Muscle layer of colon (tissue), 2 donors: Measurements from ENCODE around the gene HPD.
"Not testable (repeated sequence)": the region's sequence is repeated elsewhere in the genome, so short reads cannot be mapped to it uniquely, and the experiment has no call there.

Experiments used
- H3K27ac ChIP-seq: one replicate; pipeline ENCODE4 v1.7.0; 2013; ENCODE audit warnings: low read depth, mild to moderate bottlenecking, low read length, moderate library complexity
- H3K27me3 ChIP-seq, 2 donors: one replicate each; pipeline ENCODE4 v1.7.0; 2013; ENCODE audit warnings: low read length in 2 of 2, mild to moderate bottlenecking in 2 of 2; ENCODE audit not compliant: insufficient read depth in 2 of 2, control insufficient read depth in 1 of 2
- H3K36me3 ChIP-seq: one replicate; pipeline ENCODE4 v1.7.0; 2013; ENCODE audit warnings: mild to moderate bottlenecking, low read length; ENCODE audit not compliant: insufficient read depth
- H3K4me1 ChIP-seq: one replicate; pipeline ENCODE4 v1.7.0; 2013; ENCODE audit warnings: mild to moderate bottlenecking, low read length; ENCODE audit not compliant: insufficient read depth
- H3K4me3 ChIP-seq, 2 donors: one replicate each; pipeline ENCODE4 v1.7.0; 2013; ENCODE audit warnings: low read length in 2 of 2, low read depth in 1 of 2, mild to moderate bottlenecking in 1 of 2, moderate library complexity in 1 of 2
- H3K9ac ChIP-seq: one replicate; pipeline ENCODE4 v1.7.0; 2013; ENCODE audit warnings: low read length
- H3K9me3 ChIP-seq: one replicate; pipeline ENCODE4 v1.7.0; 2013; ENCODE audit warnings: mild to moderate bottlenecking, low read length
- donor health status: abdominal sarcoma.
- donor health status: Adenocarcinoma of cecum.

Gene HPD

DNA sequence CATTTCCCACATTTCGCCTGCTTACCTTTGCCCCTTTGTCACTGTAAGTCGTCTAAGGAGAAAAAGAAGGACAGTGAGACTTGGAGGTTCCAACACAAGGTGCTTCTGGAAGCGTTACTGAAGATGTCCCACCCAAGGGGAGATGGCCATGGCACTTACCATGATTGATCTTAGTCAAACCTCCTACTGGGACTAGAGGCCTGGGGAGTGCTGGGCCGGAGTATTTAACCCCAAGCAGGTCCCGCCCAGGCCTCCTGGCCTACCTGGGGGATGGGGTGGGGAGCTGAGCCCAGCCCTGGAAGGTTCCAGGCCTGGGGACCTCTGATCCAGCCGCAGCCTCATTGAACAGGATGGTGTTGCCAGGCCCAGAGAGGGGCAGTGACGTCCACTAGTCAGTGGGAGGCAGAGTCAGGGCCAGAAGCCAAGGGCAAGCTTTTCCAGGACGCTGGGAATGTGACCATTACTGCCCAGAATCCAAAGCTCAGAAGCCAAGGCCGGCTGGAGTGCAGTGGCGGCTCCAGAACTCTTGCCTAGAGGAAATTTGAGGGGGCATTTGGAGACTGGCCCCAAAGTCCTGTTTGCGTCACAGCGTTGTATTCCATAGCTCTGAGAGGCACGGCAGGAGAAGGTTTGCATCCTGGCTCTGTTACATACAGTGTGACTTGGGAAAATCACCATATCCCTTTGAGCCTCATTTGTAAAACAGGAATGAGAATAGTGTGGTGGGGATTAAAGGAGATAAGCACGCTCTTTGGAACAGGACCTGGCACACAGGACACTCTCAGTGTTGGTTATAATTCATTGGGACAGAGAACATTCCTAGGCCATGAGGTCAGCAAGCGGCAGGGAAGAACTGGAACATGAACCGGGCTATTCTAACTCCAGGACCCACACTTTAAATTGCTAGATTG, at the start of gene HPD:
Gene HPD, minus strand, starts transcription at position 198 of the 911 bp plus-strand sequence. Its CDS starts 36 bp downstream, at position 162.
- Histone ChIP-seq H3K27ac (peak within 1 kb of the TSS; percentile 76), H3K27me3 (no peaks in the 10 kb centered on the region), H3K4me1 (peaks cover 25% of the 10 kb centered on the region), H3K9me3 (no peaks in the 10 kb centered on the region), H3K4me3 (peak within 1 kb of the TSS in 1 of 2 donors; percentile 30), H3K9ac (no peak within 1 kb of the TSS), H3K36me3 (no peaks in the 10 kb centered on the region)

GRCh38 chr12:121905746-121906145, 47.1 kb upstream of the HPD start:
- Histone ChIP-seq H3K4me1 (no peaks in the 10 kb centered on the region), H3K27me3 (no peaks in the 10 kb centered on the region), H3K36me3 (peaks cover 57% of the 10 kb centered on the region), H3K9me3 (no peaks in the 10 kb centered on the region), H3K27ac (no peak overlapping the region), H3K9ac (no peak overlapping the region), H3K4me3 (no peak overlapping the region)

DNA sequence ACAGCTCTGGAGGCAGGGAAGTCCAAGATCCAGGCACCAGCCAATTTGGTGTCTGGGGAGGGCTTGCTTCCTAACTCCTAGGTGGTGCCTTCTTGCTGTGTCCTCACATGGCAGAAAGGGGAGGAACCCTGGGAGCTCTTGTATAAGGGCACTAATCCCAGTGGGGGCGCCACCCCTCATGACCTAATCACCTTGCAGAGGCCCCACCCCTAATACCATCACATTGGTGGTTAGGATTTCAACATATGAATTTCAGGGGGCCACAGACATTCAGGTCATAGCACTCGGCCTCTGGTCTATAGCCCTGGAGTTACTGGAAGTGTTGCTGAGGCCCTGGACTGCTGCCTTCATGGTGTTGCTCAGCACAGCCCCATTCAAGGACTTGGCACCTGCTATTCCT, 44.5 kb upstream of the HPD start:
- H3K9ac ChIP-seq: no peak overlapping the region
- no peaks in the 10 kb centered on the region for H3K27me3 ChIP-seq
- H3K4me3 ChIP-seq: no peak overlapping the region
- no peaks in the 10 kb centered on the region for H3K4me1 ChIP-seq
- H3K27ac ChIP-seq: no peak overlapping the region
- H3K9me3 ChIP-seq: no peaks in the 10 kb centered on the region
- H3K36me3 ChIP-seq: peaks cover 65% of the 10 kb centered on the region

DNA sequence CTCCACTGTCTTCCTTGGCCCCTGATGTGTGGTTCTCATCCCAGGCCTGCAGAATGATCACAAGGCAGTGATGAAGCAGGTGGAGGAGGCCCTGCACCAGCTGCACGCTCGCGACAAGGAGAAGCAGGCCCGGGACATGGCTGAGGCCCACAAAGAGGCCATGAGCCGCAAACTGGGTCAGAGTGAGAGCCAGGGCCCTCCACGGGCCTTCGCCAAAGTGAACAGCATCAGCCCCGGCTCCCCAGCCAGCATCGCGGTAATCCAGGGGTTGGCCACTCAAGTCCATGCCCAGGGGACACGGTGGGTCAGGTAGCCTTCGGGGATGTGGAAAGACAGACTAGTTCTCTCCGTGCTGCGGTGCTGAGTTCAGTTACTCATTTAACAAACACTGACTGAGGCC, 40.9 kb upstream of the HPD start:
- Histone ChIP-seq H3K4me3 (no peak overlapping the region), H3K27ac (no peak overlapping the region), H3K4me1 (no peaks in the 10 kb centered on the region), H3K27me3 (no peaks in the 10 kb centered on the region), H3K36me3 (peaks cover 69% of the 10 kb centered on the region), H3K9ac (no peak overlapping the region), H3K9me3 (no peaks in the 10 kb centered on the region)

GRCh38 chr12:121898287-121898686, 39.6 kb upstream of the HPD start:
- Histone ChIP-seq H3K36me3 (peaks cover 71% of the 10 kb centered on the region), H3K4me3 (no peak overlapping the region), H3K9ac (no peak overlapping the region), H3K27ac (no peak overlapping the region), H3K9me3 (no peaks in the 10 kb centered on the region), H3K27me3 (no peaks in the 10 kb centered on the region), H3K4me1 (peaks cover 2% of the 10 kb centered on the region)

DNA sequence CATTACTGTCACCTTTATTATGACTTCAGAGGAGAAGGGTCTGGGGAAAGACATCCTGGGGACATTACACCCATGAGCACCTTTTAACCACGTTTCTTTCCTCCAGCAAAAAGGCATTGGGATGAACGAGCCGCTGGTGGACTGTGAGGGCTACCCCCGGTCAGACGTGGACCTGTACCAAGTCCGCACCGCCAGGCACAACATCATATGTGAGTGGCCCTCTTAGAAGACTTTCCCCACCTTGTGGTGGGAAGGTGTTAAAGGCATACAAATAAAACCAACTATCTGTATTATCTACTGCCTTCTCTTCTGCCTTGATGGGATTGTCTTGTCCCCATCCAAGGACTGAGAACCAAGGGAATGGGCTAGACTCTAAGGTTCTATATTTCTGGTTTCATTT, 36.0 kb upstream of the HPD start:
- peaks cover 41% of the 10 kb centered on the region for H3K36me3 ChIP-seq
- H3K27ac ChIP-seq: no peak overlapping the region
- H3K9ac ChIP-seq: no peak overlapping the region

GRCh38 chr12:121893961-121894460, 35.4 kb upstream of the HPD start:
- Histone ChIP-seq H3K4me3 (no peak overlapping the region), H3K27ac (no peak overlapping the region), H3K27me3 (no peaks in the 10 kb centered on the region), H3K9ac (no peak overlapping the region), H3K9me3 (no peaks in the 10 kb centered on the region), H3K36me3 (peaks cover 35% of the 10 kb centered on the region), H3K4me1 (peaks cover 17% of the 10 kb centered on the region)

More for the DNA sequence above, 36.0 kb upstream of the HPD start:
- Histone ChIP-seq H3K4me3 (no peak overlapping the region), H3K9me3 (no peaks in the 10 kb centered on the region), H3K4me1 (peaks cover 13% of the 10 kb centered on the region), H3K27me3 (no peaks in the 10 kb centered on the region)

DNA sequence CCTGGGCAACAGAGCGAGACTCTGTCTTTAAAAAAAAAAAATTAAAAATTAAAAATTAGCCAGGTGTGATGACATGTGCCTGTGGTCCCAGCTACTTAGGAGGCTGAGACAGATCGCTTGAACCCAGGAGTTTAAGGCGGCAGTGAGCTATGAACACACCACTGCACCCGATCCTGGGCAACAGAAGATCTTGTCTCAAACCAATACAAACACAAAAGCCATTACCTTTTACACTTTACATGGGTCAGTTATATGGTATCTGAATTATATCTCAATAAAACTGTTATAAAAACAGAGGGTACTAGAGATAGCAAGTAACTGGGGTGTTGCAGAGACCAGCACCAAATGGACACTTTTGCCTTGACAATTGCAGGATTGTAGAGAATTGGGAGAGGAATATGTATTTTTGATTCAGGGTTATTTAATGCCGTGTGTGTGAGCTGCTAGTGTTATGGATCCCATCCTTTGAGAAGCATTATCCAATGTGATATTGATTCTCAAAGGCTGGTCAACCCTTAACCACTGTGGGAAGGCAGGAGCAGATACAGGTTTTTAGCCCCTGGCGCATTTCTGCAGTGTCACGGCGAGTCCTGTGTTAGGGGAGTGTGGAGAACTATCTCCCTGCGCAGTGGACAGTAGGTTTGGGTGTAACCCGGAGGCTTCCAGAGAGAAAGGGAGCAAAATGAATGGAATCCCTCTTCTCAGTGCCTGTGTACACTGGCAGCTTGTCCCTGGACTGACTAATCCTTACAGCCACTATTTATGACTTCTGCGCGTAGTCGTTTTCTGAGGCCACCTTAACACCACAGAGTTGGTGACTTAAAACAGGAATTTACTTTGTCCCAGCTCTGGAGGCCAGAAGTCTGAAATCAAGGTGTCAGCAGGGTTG, 34.3 kb upstream of the HPD start:
- peaks cover 28% of the 10 kb centered on the region for H3K36me3 ChIP-seq
- H3K9me3 ChIP-seq: no peaks in the 10 kb centered on the region
- H3K9ac ChIP-seq: no peak overlapping the region
- no peak overlapping the region for H3K27ac ChIP-seq
- no peaks in the 10 kb centered on the region for H3K27me3 ChIP-seq
- H3K4me1 ChIP-seq: peaks cover 21% of the 10 kb centered on the region
- no peak overlapping the region for H3K4me3 ChIP-seq

GRCh38 chr12:121889661-121890060, 31.0 kb upstream of the HPD start:
- H3K36me3 ChIP-seq: peaks cover 14% of the 10 kb centered on the region
- not testable (repeated sequence) for H3K27ac ChIP-seq, H3K27me3 ChIP-seq, H3K9me3 ChIP-seq
- H3K4me1 ChIP-seq: peaks cover 24% of the 10 kb centered on the region
- H3K9ac ChIP-seq: peak overlapping the region; percentile 47
- H3K4me3 ChIP-seq: peak overlapping the region; percentile 72 to 75

- peak overlapping the region; percentile 47 for H3K9ac ChIP-seq
- H3K4me1 ChIP-seq: peaks cover 24% of the 10 kb centered on the region
- H3K27ac ChIP-seq: peak overlapping the region; percentile 77
- H3K4me3 ChIP-seq: peak overlapping the region; percentile 72 to 75
- H3K36me3 ChIP-seq: peaks cover 10% of the 10 kb centered on the region
- no peaks in the 10 kb centered on the region for H3K9me3 ChIP-seq
- no peaks in the 10 kb centered on the region for H3K27me3 ChIP-seq
These were observed 30.6 kb upstream of the HPD start for GRCh38 chr12:121889274-121889624.
